ENCODE data around the gene ACOXL.

ACOXL gene

GRCh38 chr2:110712737-110713136 is 19.6 kb upstream of the ACOXL start:
- no peaks in the 10 kb centered on the region for H3K9me2 ChIP-seq (replicated peaks; ENCODE audit: insufficient read depth, low read length)
- no peaks in the 10 kb centered on the region for H3F3A ChIP-seq (ENCODE audit: insufficient read depth)
- no peak overlapping the region for H3K4me2 ChIP-seq (ENCODE audit: low read depth, low read length, poor library complexity, severe bottlenecking)
- H3K27ac ChIP-seq (ENCODE audit: low read depth, low read length), result no peak overlapping the region
- no peaks in the 10 kb centered on the region for H3K36me3 ChIP-seq (ENCODE audit: low read length)
- no peaks in the 10 kb centered on the region for H3K9me3 ChIP-seq (ENCODE audit: insufficient read depth, low read length)
- TF ChIP-seq CTCF (IDR thresholded peaks at IDR 0.05; ENCODE audit: insufficient read depth, low read length, poor library complexity, severe bottlenecking), result no peak
- no peak for TF ChIP-seq EZH2phosphoT487 (conservative IDR thresholded peaks at IDR 0.05; ENCODE audit: low read length)
- H3K27me3 ChIP-seq (ENCODE audit: low read length), result no peaks in the 10 kb centered on the region
- no peak overlapping the region for H2AFZ ChIP-seq (ENCODE audit: low read depth, low read length, severe bottlenecking)
- H3K79me2 ChIP-seq (ENCODE audit: insufficient read depth, low read length), result no peaks in the 10 kb centered on the region
- H3K4me3 ChIP-seq (ENCODE audit: insufficient read depth, low read length, poor library complexity, severe bottlenecking), result no peak overlapping the region
- no peaks in the 10 kb centered on the region for H4K20me1 ChIP-seq (ENCODE audit: low read depth, low read length)
- no peak overlapping the region for H3K9ac ChIP-seq (ENCODE audit: low read length)

DNA sequence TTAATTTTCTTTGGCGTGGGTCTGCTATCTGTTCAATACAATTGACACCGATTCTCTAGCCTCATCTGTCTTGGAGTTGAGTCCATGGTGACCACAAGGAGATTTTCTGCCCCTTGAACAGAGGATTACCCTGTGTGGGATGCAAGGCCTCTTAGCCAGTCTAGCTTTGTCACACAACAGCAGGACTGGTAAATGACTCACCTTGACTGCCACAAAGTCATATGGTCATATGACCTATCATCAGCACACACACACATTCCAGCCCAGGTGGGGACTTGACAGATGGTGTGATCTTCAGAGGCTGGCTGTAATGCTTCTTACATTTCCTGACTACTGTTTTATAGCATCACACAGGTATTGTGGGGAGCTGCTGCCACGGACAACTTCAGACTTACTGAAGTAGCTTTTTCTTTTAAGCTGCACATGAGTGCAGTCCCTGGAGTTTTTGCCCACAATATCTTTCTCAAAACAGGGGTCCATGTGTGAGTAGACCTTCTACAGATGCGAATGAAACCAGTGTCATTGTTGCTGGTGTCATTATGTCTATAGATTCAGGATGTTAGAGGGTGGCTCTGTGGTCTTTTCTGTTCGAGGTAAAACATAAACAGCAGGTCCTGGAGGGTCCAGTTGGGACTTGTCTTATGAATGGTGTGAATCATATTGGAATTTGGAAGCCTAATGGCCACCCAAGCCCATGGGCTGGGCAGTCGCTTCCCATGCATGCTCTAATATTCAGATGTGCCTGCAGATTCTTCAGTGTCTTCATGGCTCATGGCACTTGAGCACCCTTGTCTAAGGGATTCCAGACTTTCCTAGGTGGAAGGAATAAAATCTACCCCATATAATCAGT is 18.6 kb upstream of the ACOXL start:
- Histone ChIP-seq H3K36me3 (ENCODE audit: low read length) (no peaks in the 10 kb centered on the region), H3K9me3 (ENCODE audit: insufficient read depth, low read length) (no peaks in the 10 kb centered on the region), H4K20me1 (ENCODE audit: low read depth, low read length) (no peaks in the 10 kb centered on the region), H3F3A (ENCODE audit: insufficient read depth) (no peaks in the 10 kb centered on the region), H2AFZ (ENCODE audit: low read depth, low read length, severe bottlenecking) (no peak overlapping the region), H3K9ac (ENCODE audit: low read length) (no peak overlapping the region), H3K27ac (ENCODE audit: low read depth, low read length) (no peak overlapping the region), H3K79me2 (ENCODE audit: insufficient read depth, low read length) (no peaks in the 10 kb centered on the region), H3K27me3 (ENCODE audit: low read length) (no peaks in the 10 kb centered on the region), H3K4me3 (ENCODE audit: insufficient read depth, low read length, poor library complexity, severe bottlenecking) (no peak overlapping the region), H3K4me2 (ENCODE audit: low read depth, low read length, poor library complexity, severe bottlenecking) (no peak overlapping the region), H3K9me2 (replicated peaks; ENCODE audit: insufficient read depth, low read length) (no peaks in the 10 kb centered on the region)
- no peak for TF ChIP-seq CTCF (IDR thresholded peaks at IDR 0.05; ENCODE audit: insufficient read depth, low read length, poor library complexity, severe bottlenecking)
- TF ChIP-seq EZH2phosphoT487 (conservative IDR thresholded peaks at IDR 0.05; ENCODE audit: low read length), result no peak

DNA sequence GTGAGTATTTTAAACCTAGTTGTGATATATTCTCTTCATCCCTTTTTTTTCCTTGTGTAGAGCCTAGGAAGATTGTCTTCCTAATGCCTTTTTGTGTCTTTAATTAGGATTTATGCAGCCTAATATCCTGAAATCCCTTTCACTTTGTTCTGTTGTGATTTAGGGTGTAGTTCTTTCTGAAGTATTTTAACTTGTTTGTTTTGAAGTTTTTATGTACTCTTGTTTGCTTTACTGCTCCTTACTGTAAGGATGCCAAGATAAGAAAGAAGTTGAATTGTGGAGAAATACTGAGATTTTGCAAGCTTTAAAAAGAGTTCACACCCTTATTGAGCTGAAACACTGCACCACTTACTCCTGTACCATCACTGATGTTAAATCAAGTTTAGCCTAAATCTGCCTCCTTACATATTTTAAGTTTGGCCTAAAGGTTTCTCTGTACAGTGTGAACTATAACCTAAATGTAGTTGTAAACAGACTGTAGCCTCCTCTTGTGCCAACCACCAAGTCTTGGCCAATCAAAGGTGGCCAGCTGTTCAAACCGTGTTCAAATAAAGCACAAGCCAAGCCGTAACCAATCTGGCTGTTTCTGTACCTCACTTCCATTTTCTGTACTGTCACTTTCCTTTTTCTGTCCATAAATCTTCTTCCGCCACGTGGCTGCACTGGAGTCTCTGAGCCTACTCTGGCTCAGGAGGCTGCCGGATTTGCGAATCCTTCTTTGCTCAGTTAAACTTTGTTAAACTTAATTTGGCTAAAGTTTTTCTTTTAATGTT is 17.7 kb upstream of the ACOXL start:
- H3K9me2 ChIP-seq (replicated peaks; ENCODE audit: insufficient read depth, low read length), result no peaks in the 10 kb centered on the region
- no peaks in the 10 kb centered on the region for H3K9me3 ChIP-seq (ENCODE audit: insufficient read depth, low read length)
- no peak overlapping the region for H2AFZ ChIP-seq (ENCODE audit: low read depth, low read length, severe bottlenecking)
- no peak overlapping the region for H3K4me2 ChIP-seq (ENCODE audit: low read depth, low read length, poor library complexity, severe bottlenecking)
- no peaks in the 10 kb centered on the region for H3K79me2 ChIP-seq (ENCODE audit: insufficient read depth, low read length)
- H3K27me3 ChIP-seq (ENCODE audit: low read length), result no peaks in the 10 kb centered on the region
- no peak for TF ChIP-seq EZH2phosphoT487 (conservative IDR thresholded peaks at IDR 0.05; ENCODE audit: low read length)
- no peak for TF ChIP-seq CTCF (IDR thresholded peaks at IDR 0.05; ENCODE audit: insufficient read depth, low read length, poor library complexity, severe bottlenecking)
- no peaks in the 10 kb centered on the region for H3K36me3 ChIP-seq (ENCODE audit: low read length)
- no peak overlapping the region for H3K27ac ChIP-seq (ENCODE audit: low read depth, low read length)
- H4K20me1 ChIP-seq (ENCODE audit: low read depth, low read length), result no peaks in the 10 kb centered on the region
- H3F3A ChIP-seq (ENCODE audit: insufficient read depth), result no peaks in the 10 kb centered on the region
- H3K9ac ChIP-seq (ENCODE audit: low read length), result no peak overlapping the region
- H3K4me3 ChIP-seq (ENCODE audit: insufficient read depth, low read length, poor library complexity, severe bottlenecking), result no peak overlapping the region
